ENCODE data around the gene FLT1.

- TF ChIP-seq USF2 (IDR thresholded peaks at IDR 0.05; ENCODE audit: low read depth, low read length) (no peak), USF2 (CRISPR knock-in tag; IDR thresholded peaks at IDR 0.05; ENCODE audit: borderline replicate concordance) (no peak), MYNN (CRISPR knock-in tag; IDR thresholded peaks at IDR 0.05; ENCODE audit: low read depth) (no peak), ZNF768 (CRISPR knock-in tag; IDR thresholded peaks at IDR 0.05) (no peak), MAFK (conservative IDR thresholded peaks at IDR 0.05 in 1 of 2, IDR thresholded peaks at IDR 0.05 in 1 of 2; ENCODE audit: low read length in 2 of 2) (no peak), SIN3B (IDR thresholded peaks at IDR 0.05; ENCODE audit: low read length) (no peak), FOXK2 (IDR thresholded peaks at IDR 0.05) (no peak), RBM22 (optimal IDR thresholded peaks at IDR 0.05; ENCODE audit: low read length) (no peak), TRAFD1 (CRISPR knock-in tag; IDR thresholded peaks at IDR 0.05; ENCODE audit: borderline replicate concordance) (no peak), PRDM15 (CRISPR knock-in tag; IDR thresholded peaks at IDR 0.05) (no peak), ZZZ3 (CRISPR knock-in tag; IDR thresholded peaks at IDR 0.05; ENCODE audit: borderline replicate concordance) (no peak)
Measured at GRCh38 chr13:28485097-28485496, 9.8 kb downstream of the FLT1 start.
